ENCODE results near the gene RAB24.

The RAB24 gene

DNA sequence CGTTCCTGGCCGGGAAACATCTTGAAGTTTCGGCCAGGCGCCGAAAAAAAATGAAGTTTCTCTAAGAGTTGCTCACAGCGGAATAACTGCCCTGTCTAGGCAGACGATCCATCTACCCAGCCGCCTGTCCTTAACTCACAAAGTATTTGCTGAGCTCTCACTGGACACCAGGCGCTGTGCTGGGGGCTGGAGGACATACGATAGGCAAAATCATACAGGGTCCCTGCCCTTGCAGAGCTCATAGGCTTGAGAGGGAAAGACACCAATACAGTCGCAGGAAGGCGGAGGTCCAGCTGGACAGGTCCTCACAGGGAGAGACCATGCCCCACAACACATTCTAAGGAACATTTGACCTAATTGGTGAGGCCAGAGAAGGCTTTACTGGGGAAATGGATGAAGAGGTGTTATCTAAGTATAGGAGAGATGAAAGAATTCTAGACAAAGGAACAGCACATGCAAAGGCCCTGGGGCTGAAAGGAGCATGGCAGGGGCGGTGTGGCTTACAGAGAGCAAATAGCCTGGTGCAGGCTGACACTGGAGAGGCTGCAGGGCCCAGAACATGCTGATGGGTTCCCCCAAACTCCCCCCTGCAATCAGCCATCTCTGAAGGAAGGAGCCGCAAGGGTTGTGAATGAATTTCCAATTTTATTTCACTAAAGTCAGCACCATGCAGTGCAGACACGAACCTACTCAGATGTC lies 10.2 kb upstream of the RAB24 start:
- no peak for DNase-seq
- Histone ChIP-seq H3K27me3 (no peaks in the 10 kb centered on the region), H3K4me3 (ENCODE audit: low read depth, low read length) (no peak overlapping the region), H3K9me3 (no peaks in the 10 kb centered on the region), H3K36me3 (peaks cover 2% of the 10 kb centered on the region; the same call in 1 of the 2 replicates), H3K4me1 (peaks cover 6% of the 10 kb centered on the region; the same call in 1 of the 2 replicates)
- TF ChIP-seq, protein P1, sequence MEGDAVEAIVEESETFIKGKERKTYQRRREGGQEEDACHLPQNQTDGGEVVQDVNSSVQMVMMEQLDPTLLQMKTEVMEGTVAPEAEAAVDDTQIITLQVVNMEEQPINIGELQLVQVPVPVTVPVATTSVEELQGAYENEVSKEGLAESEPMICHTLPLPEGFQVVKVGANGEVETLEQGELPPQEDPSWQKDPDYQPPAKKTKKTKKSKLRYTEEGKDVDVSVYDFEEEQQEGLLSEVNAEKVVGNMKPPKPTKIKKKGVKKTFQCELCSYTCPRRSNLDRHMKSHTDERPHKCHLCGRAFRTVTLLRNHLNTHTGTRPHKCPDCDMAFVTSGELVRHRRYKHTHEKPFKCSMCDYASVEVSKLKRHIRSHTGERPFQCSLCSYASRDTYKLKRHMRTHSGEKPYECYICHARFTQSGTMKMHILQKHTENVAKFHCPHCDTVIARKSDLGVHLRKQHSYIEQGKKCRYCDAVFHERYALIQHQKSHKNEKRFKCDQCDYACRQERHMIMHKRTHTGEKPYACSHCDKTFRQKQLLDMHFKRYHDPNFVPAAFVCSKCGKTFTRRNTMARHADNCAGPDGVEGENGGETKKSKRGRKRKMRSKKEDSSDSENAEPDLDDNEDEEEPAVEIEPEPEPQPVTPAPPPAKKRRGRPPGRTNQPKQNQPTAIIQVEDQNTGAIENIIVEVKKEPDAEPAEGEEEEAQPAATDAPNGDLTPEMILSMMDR (IDR thresholded peaks at IDR 0.05; ENCODE audit: low read depth, low read length), result no peak

DNA sequence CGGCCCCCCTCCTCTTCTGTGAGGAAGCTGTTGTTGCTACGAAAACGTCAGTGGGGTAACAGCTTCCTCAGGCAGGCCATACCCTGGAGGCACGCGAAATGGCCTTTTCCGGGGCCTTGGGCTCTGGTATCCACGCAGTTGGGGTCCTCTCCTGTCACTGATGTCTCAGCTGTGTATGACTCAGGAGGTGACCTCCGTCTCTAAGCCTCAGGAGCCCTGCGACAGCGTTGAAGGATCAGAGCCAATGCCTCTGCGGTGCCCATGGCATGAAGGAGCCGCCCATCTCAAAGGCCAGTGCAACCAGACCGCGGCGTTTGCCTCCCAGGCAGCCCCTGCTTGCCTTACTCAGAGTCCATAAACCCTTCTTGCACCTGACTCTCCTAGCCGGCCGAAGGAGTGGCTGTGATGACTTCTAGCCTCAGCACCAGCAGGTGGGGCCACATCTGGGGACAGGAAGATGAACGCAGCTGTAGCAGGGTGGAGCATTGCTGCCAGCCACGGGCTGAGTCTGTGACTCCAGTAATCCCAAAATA lies 9.2 kb upstream of the RAB24 start:
- Histone ChIP-seq H3K4me1 (peaks cover 6% of the 10 kb centered on the region; the same call in 1 of the 2 replicates), H3K27me3 (no peaks in the 10 kb centered on the region), H3K36me3 (peaks cover 4% of the 10 kb centered on the region), H3K9me3 (no peaks in the 10 kb centered on the region), H3K4me3 (ENCODE audit: low read depth, low read length) (peak overlapping the region; percentile 78)
- TF ChIP-seq, protein P1 (IDR thresholded peaks at IDR 0.05; ENCODE audit: low read depth, low read length), result no peak
- peak; percentile 49 for DNase-seq

DNA sequence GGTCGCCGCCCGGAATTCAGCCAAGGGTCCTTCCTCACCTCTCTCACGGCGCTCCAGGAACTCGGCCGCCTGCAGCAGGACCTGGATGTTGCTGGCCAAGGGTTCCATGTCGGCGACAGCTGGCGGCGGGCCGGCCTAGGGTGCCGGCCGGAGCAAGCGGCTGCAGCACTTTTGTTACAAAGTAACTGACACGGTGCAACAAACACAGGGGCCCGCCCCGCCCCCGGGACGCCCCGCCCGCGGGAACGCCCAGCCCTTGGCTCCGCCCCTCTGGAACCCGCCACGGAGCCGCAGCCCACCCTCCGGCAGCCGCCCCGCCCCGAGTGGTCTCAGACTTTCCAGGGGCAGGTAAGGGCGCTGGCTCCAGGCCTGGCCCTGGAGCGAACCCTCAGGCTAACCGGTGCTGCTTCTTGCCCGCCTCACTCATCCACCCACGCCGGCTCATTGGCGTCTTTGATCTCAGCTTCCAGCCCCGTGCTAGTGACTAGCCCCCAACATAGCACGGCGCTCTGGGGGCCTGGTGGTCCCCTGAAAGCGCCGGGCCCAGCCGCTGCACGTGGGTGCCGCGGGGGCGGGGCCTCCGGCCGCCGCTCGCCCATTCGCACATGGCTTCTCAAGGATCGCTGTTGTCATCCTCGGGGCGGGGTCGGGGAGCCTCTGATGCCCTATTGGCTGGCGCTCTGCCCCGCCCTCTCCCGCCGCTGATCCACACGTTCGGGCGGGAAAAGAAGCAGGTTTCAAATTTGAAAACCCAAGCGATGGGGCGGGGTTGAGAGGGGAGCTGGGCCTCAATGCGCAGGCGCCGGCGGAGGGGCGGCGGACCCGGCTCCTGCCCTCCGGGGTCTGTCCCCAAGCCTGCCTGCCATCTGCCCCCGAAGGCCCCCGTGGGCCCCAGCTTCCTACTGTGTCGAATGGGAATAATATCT lies 8.5 kb upstream of the RAB24 start, which contains the start of gene MXD3:
MXD3 (minus strand) TSS at position 176 of the 926 bp plus-strand sequence; CDS start at position 108, 68 bp downstream.
- TF ChIP-seq, protein P1 (IDR thresholded peaks at IDR 0.05; ENCODE audit: low read depth, low read length), result no peak

DNA sequence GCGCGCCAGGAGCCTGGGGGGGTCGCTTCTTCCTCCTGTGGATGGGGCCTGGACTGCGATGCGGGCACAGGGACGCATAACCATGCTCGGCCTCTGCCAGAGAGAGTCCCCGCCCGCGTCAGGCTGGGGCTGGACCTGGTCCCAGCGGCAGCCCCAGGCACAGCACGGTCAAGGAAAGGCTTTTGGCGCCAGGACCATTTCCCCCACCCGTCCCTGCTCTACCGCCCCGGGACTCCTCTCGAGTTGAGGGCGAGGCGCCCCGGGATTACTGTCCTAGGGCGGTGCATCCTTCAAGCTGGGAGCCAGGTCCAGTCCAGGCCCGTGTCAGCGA lies 7.8 kb upstream of the RAB24 start:
- peaks cover 15% of the 10 kb centered on the region for H3K36me3 ChIP-seq
- peaks cover 6% of the 10 kb centered on the region; the same call in 1 of the 2 replicates for H3K4me1 ChIP-seq
- peak; percentile 54 for DNase-seq
- H3K9me3 ChIP-seq, result no peaks in the 10 kb centered on the region
- H3K27me3 ChIP-seq, result no peaks in the 10 kb centered on the region
- TF ChIP-seq, protein P1 (IDR thresholded peaks at IDR 0.05; ENCODE audit: low read depth, low read length), result no peak
- peak overlapping the region; percentile 78 for H3K4me3 ChIP-seq (ENCODE audit: low read depth, low read length)

More for the DNA sequence above, 8.5 kb upstream of the RAB24 start, which contains the start of gene MXD3:
- Histone ChIP-seq H3K36me3 (peaks cover 11% of the 10 kb centered on the region), H3K9me3 (no peaks in the 10 kb centered on the region), H3K4me1 (peaks cover 6% of the 10 kb centered on the region; the same call in 1 of the 2 replicates), H3K4me3 (ENCODE audit: low read depth, low read length) (peak within 1 kb of the TSS; percentile 78), H3K27me3 (no peaks in the 10 kb centered on the region)
- DNase-seq, result peak; percentile 100

DNA sequence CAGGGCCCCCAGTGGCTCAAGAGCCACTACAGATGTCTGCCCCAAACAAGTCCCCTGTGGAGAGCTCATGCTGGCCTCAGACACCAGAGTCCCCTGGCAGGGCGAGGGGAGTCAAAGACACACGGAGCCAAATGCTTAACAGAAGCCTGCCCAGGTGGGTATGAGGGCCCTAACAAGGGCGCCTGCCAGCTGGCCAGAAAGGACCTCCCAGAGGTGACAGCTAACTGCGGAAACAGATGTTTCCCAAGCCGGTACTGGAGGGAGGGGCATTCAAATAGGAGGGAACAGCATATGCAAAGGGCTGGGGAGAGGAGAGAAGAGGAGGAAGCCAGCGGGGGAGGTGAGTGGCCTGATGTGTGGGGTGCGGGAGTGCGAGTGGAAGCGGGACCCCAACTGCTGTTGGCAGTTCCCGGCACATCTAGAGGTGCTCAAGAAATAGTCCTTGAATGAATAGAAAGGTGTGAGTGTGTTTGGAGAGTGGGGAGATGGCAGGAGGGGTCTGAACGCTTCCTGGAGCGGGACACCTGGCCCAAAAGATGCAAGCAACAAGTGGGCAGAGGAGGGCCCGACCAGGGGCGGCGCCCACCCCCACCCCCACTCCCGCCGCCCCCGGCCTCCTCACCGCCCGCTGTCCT lies 7.4 kb upstream of the RAB24 start:
- H3K36me3 ChIP-seq, result peaks cover 20% of the 10 kb centered on the region
- DNase-seq, result no peak
- TF ChIP-seq, protein P1 (IDR thresholded peaks at IDR 0.05; ENCODE audit: low read depth, low read length), result no peak
- H3K9me3 ChIP-seq, result no peaks in the 10 kb centered on the region
- peaks cover 6% of the 10 kb centered on the region; the same call in 1 of the 2 replicates for H3K4me1 ChIP-seq
- H3K4me3 ChIP-seq (ENCODE audit: low read depth, low read length), result peak overlapping the region; percentile 78
- H3K27me3 ChIP-seq, result no peaks in the 10 kb centered on the region

Data from BE2C (cell line).